ENCODE results near the gene RAPGEFL1.
"Not testable (repeated sequence)": the region's sequence is repeated elsewhere in the genome, so short reads cannot be mapped to it uniquely, and the experiment has no call there.

The RAPGEFL1 gene

GRCh38 chr17:40174514-40174913 is 2.8 kb upstream of the RAPGEFL1 start:
- no peak for DNase-seq

DNA sequence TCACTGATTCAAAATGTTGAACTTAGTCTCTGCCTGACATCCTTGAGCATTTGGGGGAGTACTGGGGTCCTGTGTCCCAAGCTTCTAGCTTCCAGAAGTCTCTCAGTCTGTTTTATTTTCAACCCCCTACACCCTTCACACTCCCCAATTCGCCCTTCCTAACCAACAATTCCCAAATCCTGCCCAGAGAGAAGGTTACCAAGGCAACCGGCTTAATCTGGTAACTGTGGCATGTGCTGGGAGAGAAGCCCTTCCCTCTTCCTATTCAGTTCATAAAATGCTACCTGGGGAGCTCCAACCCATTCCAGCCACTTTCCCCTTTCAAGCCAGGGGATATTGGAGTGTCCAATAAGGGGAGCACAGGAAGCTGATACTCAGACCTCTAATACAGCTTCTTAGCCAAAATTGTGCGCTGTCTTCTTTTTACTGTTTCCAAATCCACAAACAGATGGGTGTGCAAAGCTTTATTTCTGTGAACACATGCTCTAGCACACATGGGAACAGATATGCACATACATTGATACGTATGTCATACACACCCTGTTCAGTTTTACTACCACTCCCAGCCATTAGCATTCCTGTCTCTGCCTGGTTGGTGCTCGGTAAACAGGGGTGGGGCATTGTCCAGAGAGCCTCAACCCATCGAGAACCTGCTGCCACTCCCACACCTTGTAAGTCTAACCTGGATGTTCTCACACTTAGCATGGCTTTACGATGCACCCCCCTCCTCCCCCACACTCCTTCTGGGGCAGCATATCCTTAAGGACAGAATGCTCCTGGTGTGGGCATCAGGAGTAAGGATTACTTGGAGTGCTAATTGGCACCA is 1.1 kb upstream of the RAPGEFL1 start:
- no peak for DNase-seq

GRCh38 chr17:40176754-40177110 is 538 bp upstream of the RAPGEFL1 start:
- no peak for DNase-seq

DNA sequence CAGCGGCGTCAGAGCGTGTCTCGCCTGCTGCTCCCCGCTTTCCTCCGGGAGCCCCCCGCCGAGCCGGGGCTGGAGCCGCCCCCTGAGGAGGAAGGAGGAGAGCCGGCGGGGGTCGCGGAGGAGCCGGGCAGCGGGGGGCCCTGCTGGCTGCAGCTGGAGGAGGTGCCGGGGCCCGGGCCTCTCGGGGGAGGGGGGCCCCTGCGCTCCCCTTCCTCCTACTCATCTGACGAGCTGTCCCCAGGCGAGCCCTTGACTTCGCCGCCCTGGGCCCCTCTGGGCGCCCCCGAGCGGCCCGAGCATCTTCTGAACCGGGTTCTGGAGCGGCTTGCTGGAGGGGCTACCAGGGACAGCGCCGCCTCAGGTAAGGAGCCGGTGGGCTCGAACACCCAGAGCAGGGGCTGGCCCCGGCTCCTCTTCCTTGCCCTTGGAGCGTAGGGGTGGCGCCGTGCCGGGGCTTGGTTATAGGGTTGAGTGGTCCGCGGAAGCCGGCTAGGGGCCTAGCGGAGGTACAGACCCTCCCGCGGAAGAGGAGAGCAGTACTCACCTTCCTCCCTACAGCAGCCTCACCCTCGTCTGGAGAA is 841 bp downstream of the RAPGEFL1 start:
- no peak for DNase-seq

DNA sequence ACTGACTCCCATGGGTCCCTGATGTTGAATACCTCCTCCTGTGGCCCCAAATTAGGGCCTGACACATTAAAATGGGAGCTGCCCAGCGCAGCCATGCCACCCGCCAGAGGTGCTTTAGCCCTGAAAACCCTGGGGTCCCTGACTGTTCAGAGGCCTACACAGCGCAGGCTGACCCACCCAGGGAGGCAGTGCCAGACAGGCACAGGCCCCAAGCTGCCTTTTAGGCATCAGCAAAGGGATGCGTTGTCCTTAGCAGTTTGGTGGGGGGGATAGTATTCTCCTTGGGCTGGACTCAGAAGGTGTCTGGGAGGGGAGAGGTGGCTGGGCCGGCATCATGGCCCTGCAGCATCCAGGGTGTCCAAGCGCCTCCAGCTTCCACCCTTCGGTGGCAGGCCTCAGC is 1.4 kb downstream of the RAPGEFL1 start:
- no peak for DNase-seq

DNA sequence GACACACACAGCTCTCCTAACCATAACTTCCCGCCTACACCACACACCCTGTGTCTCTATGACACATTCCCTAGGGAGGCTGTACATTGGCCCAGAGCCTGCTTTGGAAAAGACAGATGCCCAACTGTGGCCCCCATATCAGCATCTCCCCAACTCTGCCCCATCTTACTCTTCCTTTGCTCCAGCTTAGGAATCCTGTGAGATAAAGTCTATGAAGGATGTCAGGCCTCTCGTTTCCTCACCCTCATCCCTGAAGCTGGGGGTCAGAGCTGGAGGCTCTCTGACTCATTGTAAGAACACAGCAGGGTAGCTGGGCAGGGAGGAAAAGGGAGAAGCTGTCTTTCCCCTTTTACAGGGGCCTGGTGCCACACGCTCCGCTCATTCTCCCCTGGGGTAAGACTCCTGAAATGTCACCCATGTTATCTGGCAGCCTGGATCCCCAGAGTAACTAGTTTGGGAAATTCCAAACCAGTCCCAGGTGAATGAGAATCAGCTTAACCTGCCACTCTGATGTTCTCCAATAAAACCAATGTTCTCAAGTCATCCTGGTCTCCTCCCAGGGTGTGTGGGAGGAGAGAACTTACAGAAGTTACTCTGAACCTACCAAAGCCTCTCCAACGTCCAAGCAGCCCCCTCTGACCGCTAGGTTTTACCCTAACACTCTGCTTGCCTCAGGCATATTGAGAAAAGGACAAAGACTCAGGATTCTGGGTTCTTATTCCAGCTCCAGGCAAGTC is 2.8 kb downstream of the RAPGEFL1 start:
- DNase-seq, result no peak

DNA sequence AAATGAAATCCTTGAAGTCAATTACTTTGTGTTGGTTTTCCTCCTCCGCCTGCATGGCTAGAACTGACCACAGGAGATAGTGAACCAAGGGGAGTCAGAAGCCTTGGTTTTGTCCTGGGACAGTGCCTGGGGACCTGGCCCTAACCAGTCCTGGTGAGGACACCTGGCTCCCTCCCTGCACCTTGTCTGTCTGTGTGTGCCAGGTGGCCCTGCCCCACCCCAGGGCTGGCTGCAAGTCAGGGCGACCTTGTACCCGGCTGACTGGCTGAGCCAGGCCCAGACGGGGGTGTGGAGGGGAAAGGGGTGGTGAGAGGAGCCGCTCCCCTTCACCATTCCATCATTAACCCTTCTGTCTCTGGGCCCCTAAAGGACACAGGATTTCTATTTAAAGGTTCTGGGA is 3.4 kb downstream of the RAPGEFL1 start:
- no peak for DNase-seq

DNA sequence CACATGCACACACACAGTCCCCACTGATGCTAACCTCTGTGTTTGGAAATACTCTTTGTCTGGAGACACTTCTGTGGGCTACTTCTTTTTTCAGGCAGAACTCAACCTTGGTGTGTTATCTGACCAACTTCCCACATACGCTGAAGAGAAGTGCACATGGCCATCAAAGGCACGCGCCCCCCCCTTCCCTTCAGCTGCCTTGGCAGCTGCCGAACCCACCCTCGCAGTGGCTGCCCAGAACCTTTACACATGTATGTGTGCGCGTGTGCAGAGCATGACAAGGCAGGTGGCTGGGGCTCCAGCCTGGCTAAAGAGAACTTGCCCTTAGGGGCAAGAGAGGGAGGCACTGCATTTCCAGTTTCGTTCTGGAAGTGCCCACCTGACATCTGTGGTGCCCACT is 3.9 kb downstream of the RAPGEFL1 start:
- no peak for DNase-seq

- no peak for DNase-seq
These were observed 5.3 kb downstream of the RAPGEFL1 start for GRCh38 chr17:40182606-40183005.

GRCh38 chr17:40187238-40187637 is 10.0 kb downstream of the RAPGEFL1 start:
- DNase-seq, result no peak

DNA sequence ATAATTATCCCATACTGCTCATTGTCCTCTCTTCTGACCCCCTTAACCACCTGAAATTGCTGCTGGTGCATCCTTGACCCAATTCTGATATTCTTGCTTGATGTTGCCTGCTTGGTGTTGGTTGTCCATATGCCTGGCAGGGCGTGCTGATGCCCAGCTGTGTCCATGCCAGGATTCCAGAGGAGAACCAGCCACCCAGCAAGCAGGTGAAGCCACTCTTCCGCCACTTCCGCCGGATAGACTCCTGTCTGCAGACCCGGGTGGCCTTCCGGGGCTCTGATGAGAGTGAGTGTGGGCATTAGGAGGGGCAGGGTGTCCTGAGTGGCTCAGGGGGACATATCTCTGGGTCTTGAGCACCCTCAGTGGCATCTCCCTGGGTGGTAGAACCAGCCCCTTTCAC is 11.4 kb downstream of the RAPGEFL1 start:
- no peak for DNase-seq

- DNase-seq, result peak in 3 of 5 donors; percentile 12 to 29 (median 20)
These were observed 13.1 kb downstream of the RAPGEFL1 start for GRCh38 chr17:40190197-40191021.

DNA sequence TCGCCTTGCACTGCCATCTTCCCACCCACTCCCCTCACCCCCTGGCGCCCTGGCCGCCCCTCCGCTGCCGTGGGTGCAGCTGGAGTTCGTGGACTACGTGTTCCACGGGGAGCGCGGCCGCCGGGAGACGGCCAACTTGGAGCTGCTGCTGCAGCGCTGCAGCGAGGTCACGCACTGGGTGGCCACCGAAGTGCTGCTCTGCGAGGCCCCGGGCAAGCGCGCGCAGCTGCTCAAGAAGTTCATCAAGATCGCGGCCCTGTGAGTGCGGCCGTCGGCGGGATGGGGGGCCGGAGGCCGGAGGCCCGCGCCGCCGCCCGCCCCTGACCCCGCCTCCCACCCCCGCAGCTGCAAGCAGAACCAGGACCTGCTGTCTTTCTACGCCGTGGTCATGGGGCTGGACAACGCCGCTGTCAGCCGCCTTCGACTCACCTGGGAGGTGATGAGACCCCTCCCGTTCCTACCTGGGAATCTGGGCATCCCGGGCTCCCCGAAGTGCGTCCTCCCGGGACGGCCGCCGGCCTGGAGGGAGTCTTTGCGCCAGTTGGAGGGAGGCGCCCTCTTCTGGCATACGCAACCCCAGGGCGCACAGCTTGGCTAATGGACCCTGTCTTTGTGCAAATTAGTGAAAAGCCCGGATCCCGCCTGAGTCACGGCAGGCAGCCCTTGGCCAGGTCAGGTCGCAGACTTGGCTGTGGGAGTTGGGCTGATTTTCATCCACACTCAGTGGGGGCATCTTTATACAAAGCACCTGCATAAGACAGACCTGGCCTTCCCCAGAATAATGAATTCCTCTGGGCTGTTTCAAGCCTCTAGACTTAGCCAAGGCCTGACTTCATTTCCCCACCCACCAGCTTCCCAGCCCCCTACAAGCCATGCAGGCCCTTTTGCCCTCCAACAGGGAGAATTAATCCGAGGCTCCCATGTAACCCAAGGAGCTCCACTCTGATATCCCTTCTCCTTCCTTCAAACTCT is 14.3 kb downstream of the RAPGEFL1 start:
- peak; percentile 32 to 57 (median 52) for DNase-seq

GRCh38 chr17:40192961-40193360 is 15.7 kb downstream of the RAPGEFL1 start:
- no peak for DNase-seq

GRCh38 chr17:40194821-40195220 is 17.6 kb downstream of the RAPGEFL1 start:
- DNase-seq, result no peak

- no peak for DNase-seq
These were observed 20.3 kb downstream of the RAPGEFL1 start for GRCh38 chr17:40197550-40197949.

- not testable (repeated sequence) for DNase-seq
These were observed 20.7 kb downstream of the RAPGEFL1 start for GRCh38 chr17:40197965-40198456.

- no peak for DNase-seq
These were observed 21.3 kb downstream of the RAPGEFL1 start for GRCh38 chr17:40198576-40198975.

GRCh38 chr17:40203131-40203530 is 25.9 kb downstream of the RAPGEFL1 start:
- DNase-seq, result no peak

GRCh38 chr17:40206193-40206592 is 28.9 kb downstream of the RAPGEFL1 start:
- DNase-seq, result not testable (repeated sequence)

DNA sequence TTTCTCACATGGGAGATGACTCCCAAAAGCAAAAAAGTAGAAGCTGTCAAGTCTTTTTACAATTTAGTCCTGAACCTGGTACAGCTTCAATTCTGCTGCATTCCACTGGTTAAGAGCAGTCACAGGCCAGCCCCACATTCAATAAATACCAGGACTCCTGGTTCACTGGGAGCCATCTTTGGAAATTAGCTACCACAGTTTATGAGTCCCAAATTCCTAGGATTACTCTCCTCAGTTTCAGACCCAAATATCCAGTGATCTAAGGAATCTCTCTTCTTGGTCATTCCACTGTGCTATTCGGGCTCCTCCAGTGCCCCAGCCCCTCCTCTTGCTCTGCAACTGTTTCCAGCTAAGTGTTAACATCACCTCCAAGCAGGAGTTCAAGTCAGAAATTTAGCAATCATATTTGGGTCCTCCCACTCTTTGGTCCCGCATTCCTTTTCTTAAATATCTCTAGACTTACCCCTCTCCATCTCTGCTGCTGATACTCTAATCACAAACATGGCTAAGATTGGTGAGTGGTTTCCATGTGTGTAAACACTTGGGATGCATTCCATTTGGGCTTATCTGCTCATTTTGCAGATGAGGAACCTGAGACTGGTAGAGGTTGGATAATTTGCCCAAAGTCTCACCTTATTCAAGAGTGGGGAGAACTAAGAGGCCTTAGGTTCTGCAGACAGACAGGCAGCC is 32.3 kb downstream of the RAPGEFL1 start:
- no peak for DNase-seq
